Psoas muscle (tissue), 8 donors: ENCODE data around the gene TRPM4. TPM values are rescaled to one million over a fixed set of nuclear protein-coding genes. Genes with fewer than 3 reads are reported as not detected.
A peak's percentile ranks its signal among the peaks of the same experiment; 100 is the strongest.

Experiments
- ATAC-seq, 4 donors: fragments of 200-7000 bp; cut with Tn5 transposase; one replicate each; pipeline ENCODE4 v1.9.1; 2020; ENCODE audit warnings: moderate library complexity in 3 of 4, mild to moderate bottlenecking in 2 of 4
- DNase-seq, 2 donors: peaks; one replicate each; pipeline ENCODE4 v3.0.0-alpha.2; 2020
- H3K27ac ChIP-seq: fragments of 200-600 bp; one replicate; pipeline ENCODE4 v1.8.0; 2022
- H3K27me3 ChIP-seq, 3 donors: fragments of 200-600 bp in 1 of 3; one replicate each; pipeline versions ENCODE4 v1.6.1 to v1.8.0; 2013 to 2022; ENCODE audit warnings: low read length in 2 of 3, mild to moderate bottlenecking in 2 of 3, moderate library complexity in 1 of 3; ENCODE audit not compliant: insufficient read depth in 3 of 3
- H3K36me3 ChIP-seq, 2 donors: fragments of 200-600 bp in 1 of 2; one replicate each; pipeline versions ENCODE4 v1.6.1 to v1.8.0; 2013 to 2022; ENCODE audit warnings: low read depth in 1 of 2, mild to moderate bottlenecking in 1 of 2, moderate library complexity in 1 of 2; ENCODE audit not compliant: insufficient read depth in 1 of 2
- H3K4me1 ChIP-seq: fragments of 200-600 bp; one replicate; pipeline ENCODE4 v1.8.0; 2022
- H3K4me3 ChIP-seq: fragments of 200-600 bp; one replicate; pipeline ENCODE4 v1.8.0; 2022; ENCODE audit warnings: mild to moderate bottlenecking
- H3K9me3 ChIP-seq: fragments of 200-600 bp; one replicate; pipeline ENCODE4 v1.8.0; 2022
- WGBS, 3 donors: extraction: QIAGEN DNeasy Blood & Tissue Kit; methylation state at CpG; one replicate each; pipeline versions ENCODE4 v1.1.6 to v1.1.7; 2013; 5-methylcytosine and 5-hydroxymethylcytosine counted together
- intact Hi-C, 2 donors: fragments of 100-400 bp; cut with DNase I; formaldehyde crosslinking; loops; one replicate each; pipeline versions ENCODE4 v1.11.0 to v1.14.2; 2022
- polyA plus RNA-seq, 3 donors: library from polyadenylated mRNA; stranded (reverse); fragments of 200-250 nt; gene quantifications; one replicate each; pipeline ENCODE4 v1.2.3, GENCODE V29; 2013
- total RNA-seq, 4 donors: library from RNA; stranded (reverse); fragmentation: NEBNext Ultra II Directional in 2 of 4; extraction: Animal tissue kit (Norgen Biotek cat#: 25700) in 2 of 4; gene quantifications; one replicate each; pipeline versions ENCODE4 v1.2.1 to v1.2.4, GENCODE V29; 2021 to 2023
- TF ChIP-seq, protein P1 (sequence below): fragments of 200-600 bp; IDR thresholded peaks from one replicate; pipeline ENCODE4 v1.8.0; 2022; ENCODE audit warnings: antibody characterized with exemption
- donor health status: healthy with polysubstance abuse.
- donor health status: DM: no; HTN: no; CAD: no; lungs with moderate emphysema.
- donor health status: Bipolar disorder and iron deficiency.
- donor health status: healthy.
- donor health status: DM: yes; HTN: yes; CAD: no.
- donor health status: DM: no; HTN: no; CAD: no.
- donor health status: DM: no; HTN: no; CAD: no.
- donor health status: DM: yes; HTN: yes; CAD: no.

TRPM4 gene
- total and polyA plus RNA-seq, 7 donors, result 6.5 to 20.6 (median 9.5) TPM

DNA sequence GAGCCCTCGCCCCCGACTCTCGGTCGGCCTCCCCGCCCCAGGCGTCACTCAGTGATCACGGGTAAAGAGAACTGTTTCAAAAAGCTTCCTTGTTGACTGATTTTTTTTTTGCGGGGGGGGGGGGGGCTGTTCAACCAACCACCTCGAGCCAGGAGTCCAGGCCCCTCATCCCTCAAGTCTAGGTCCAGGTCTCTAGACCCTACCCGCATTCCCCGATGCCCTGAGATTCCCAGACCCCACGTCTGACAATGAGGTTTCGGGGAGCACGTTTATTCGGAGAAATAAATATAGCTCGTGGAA lies 6.7 kb upstream of the TRPM4 start:
- H3K27me3 ChIP-seq, result no peaks in the 10 kb centered on the region
- WGBS, 3 donors, result 8 to 9% (median 8%) methylated on average over 12 to 16 of the region's 16 CpGs
- peaks cover 25% of the 10 kb centered on the region for H3K4me1 ChIP-seq
- TF ChIP-seq, protein P1, sequence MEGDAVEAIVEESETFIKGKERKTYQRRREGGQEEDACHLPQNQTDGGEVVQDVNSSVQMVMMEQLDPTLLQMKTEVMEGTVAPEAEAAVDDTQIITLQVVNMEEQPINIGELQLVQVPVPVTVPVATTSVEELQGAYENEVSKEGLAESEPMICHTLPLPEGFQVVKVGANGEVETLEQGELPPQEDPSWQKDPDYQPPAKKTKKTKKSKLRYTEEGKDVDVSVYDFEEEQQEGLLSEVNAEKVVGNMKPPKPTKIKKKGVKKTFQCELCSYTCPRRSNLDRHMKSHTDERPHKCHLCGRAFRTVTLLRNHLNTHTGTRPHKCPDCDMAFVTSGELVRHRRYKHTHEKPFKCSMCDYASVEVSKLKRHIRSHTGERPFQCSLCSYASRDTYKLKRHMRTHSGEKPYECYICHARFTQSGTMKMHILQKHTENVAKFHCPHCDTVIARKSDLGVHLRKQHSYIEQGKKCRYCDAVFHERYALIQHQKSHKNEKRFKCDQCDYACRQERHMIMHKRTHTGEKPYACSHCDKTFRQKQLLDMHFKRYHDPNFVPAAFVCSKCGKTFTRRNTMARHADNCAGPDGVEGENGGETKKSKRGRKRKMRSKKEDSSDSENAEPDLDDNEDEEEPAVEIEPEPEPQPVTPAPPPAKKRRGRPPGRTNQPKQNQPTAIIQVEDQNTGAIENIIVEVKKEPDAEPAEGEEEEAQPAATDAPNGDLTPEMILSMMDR, result no peak
- no peaks in the 10 kb centered on the region for H3K36me3 ChIP-seq
- H3K9me3 ChIP-seq, result no peaks in the 10 kb centered on the region
- DNase-seq (no peak), ATAC-seq (no peak)
- peak overlapping the region; percentile 99 for H3K27ac ChIP-seq
- intact Hi-C loops, result loop anchor here (5.0 to 10.0 kb wide), 2 partner anchors 34 to 156 kb away; partner anchors contain the start of genes C19orf73 (in 2 of the 2), PPFIA3 (in 2 of the 2), GYS1 (in 1 of the 2) and RUVBL2 (in 1 of the 2)
- H3K4me3 ChIP-seq, result peak overlapping the region; percentile 77

DNA sequence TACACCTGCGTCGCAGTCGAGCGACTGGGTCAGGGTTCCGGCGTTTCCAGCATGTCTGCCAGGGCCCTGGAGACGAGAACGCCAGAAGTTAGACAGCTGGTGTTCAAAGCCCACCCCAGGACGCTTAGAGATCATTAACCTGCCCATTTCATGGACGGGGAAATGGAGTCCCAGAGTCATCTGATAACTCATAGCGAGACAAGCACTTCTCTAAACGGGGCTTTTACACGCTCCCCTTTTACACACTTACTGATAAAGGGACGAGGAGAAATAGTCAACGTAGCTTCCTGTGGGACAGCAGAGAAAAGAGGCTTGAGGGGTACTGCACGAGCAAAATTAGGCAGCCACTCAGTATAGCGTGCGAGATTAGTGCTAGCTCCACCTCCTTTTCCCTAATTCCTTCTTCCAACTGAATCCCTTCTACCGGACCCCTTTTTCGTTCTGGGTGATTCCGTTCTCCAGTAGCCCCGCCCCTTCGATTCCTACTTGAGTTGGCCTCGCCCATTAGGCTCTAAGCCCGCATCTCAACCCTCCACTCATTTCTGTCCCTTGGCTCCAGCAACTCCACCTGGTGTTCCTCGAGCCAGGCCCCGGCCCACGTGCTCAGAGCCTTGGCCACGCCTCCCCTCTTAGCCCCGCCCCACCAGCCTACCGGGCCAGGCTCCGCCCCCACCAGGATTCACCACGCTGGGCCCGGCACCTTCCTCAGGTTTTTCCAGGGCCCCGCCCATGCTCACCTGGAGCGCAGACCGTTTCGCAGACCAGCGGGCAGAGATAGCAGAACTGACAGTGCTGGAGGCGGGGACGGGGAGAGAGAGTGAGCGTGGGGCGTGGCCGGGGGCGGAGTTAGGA lies 6.1 kb upstream of the TRPM4 start:
- Histone ChIP-seq H3K4me3 (peak overlapping the region; percentile 77), H3K9me3 (no peaks in the 10 kb centered on the region), H3K36me3 (no peaks in the 10 kb centered on the region), H3K4me1 (peaks cover 21% of the 10 kb centered on the region), H3K27me3 (no peaks in the 10 kb centered on the region), H3K27ac (peak overlapping the region; percentile 99)
- peak; percentile 80 to 93 for DNase-seq
- intact Hi-C loops, result loop anchor here (5.0 to 10.0 kb wide), 2 partner anchors 34 to 157 kb away; partner anchors contain the start of genes C19orf73 (in 2 of the 2), PPFIA3 (in 2 of the 2), GYS1 (in 1 of the 2) and RUVBL2 (in 1 of the 2)
- TF ChIP-seq, protein P1, result no peak
- WGBS, 3 donors, result 7 to 12% (median 8%) methylated on average over 45 of the region's 45 CpGs
- ATAC-seq, result peak; percentile 38 to 55 (median 54)

DNA sequence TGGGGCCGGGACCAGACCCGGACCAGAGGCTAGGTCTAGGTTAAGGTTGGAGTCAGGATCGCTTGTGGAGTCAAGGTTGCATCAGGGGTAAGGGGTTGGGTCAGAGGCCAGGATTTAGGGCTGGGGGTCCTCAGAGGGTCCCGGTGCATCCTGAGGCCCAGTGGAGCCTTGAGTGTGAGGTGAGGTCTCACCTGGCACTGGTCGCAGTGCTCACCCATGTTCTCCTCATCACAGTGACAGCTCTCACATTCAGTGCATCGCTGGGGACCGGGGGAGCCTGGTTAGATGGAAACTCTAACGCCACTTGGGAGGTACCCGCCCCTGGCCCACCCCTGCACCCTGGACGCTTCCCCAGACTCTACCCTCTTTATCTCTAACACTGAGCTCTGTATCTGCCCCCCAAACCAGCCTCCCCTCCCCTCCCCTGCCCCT lies 5.5 kb upstream of the TRPM4 start:
- ATAC-seq (no peak), DNase-seq (no peak)
- 20 to 22% (median 20%) methylated on average over 9 to 10 of the region's 10 CpGs for WGBS, 3 donors
- Histone ChIP-seq H3K36me3 (no peaks in the 10 kb centered on the region), H3K4me3 (peak overlapping the region; percentile 77), H3K9me3 (no peaks in the 10 kb centered on the region), H3K27me3 (no peaks in the 10 kb centered on the region), H3K27ac (peak overlapping the region; percentile 99), H3K4me1 (peaks cover 21% of the 10 kb centered on the region)
- TF ChIP-seq, protein P1, result no peak
- intact Hi-C loops, result loop anchor here (5.0 to 10.0 kb wide), 2 partner anchors 35 to 157 kb away; partner anchors contain the start of genes C19orf73 (in 2 of the 2), PPFIA3 (in 2 of the 2), GYS1 (in 1 of the 2) and RUVBL2 (in 1 of the 2)

DNA sequence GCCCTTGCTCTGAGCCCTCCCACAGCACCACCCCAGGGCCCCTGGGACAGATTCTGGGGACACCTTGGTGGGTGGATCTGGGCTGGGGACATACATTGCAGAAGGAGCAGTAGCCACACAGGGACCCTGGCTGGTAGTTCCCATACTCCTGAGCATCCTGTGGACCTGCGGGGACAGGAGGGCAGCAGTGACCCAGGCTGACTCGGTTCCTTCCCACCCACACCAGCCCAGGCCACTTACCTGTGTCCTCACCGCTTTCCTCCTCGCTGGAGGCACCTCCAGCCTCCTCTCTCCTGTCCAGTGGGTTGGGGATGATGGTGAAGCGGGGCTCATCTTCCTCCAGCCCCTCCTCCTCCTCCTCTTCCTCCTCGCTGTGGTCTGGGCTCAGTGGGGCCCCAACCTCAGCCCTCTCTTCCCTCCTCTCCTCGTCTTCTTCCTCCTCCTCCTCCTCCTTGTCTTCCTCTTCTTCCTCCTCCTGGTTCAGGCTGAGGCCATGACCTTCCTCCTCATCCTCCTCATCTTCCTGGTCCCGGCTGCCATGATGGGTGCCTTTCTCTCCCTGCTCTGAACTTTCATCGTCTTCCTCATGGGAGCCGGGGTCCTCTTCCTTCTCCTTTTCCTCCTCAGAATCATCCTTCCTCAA lies 4.3 kb upstream of the TRPM4 start:
- Histone ChIP-seq H3K4me3 (peak overlapping the region; percentile 77), H3K4me1 (peaks cover 22% of the 10 kb centered on the region), H3K36me3 (no peaks in the 10 kb centered on the region), H3K9me3 (no peaks in the 10 kb centered on the region), H3K27ac (peak overlapping the region; percentile 99), H3K27me3 (no peaks in the 10 kb centered on the region)
- intact Hi-C loops, result loop anchor here (5.0 to 10.0 kb wide), 2 partner anchors 36 to 158 kb away; partner anchors contain the start of genes C19orf73 (in 2 of the 2), PPFIA3 (in 2 of the 2), GYS1 (in 1 of the 2) and RUVBL2 (in 1 of the 2)
- no peak for ATAC-seq
- no peak for DNase-seq
- TF ChIP-seq, protein P1, result no peak
- WGBS, 3 donors, result 47 to 86% (median 55%) methylated on average over 8 to 10 of the region's 10 CpGs
